ENCODE results near the gene HS3ST5.

The HS3ST5 gene

DNA sequence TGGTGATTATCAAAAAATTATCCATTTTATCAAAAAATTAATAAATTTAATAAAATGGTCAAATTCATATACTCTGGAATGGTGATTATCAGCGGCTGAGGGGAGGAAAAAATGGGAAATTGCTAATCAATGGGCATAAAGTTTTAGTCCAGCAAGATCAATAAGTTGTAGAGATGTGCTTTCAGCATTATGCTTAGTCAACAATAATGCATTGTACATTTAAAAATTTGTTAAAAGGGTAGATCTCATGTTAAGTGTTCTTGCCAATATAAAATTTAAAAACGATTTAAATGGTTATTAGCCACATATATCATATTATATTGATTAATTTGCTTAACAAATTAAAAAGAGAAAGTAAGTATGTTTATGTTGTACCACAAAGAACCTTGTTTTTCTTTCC lies 56.6 kb downstream of the HS3ST5 start:
- no peak overlapping the region for H3K4me3 ChIP-seq
- no peaks in the 10 kb centered on the region for H3K4me1 ChIP-seq
- H3K27me3 ChIP-seq = no peaks in the 10 kb centered on the region
- TF ChIP-seq, protein P1, sequence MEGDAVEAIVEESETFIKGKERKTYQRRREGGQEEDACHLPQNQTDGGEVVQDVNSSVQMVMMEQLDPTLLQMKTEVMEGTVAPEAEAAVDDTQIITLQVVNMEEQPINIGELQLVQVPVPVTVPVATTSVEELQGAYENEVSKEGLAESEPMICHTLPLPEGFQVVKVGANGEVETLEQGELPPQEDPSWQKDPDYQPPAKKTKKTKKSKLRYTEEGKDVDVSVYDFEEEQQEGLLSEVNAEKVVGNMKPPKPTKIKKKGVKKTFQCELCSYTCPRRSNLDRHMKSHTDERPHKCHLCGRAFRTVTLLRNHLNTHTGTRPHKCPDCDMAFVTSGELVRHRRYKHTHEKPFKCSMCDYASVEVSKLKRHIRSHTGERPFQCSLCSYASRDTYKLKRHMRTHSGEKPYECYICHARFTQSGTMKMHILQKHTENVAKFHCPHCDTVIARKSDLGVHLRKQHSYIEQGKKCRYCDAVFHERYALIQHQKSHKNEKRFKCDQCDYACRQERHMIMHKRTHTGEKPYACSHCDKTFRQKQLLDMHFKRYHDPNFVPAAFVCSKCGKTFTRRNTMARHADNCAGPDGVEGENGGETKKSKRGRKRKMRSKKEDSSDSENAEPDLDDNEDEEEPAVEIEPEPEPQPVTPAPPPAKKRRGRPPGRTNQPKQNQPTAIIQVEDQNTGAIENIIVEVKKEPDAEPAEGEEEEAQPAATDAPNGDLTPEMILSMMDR (IDR thresholded peaks at IDR 0.05) = no peak
- no peak overlapping the region for H3K27ac ChIP-seq
- H3K9me3 ChIP-seq = no peaks in the 10 kb centered on the region
- DNase-seq = no peak
- H3K36me3 ChIP-seq = no peaks in the 10 kb centered on the region
- intact Hi-C loops (cut with DNase I; ENCODE audit: low total_unique reads) = no loop called here

DNA sequence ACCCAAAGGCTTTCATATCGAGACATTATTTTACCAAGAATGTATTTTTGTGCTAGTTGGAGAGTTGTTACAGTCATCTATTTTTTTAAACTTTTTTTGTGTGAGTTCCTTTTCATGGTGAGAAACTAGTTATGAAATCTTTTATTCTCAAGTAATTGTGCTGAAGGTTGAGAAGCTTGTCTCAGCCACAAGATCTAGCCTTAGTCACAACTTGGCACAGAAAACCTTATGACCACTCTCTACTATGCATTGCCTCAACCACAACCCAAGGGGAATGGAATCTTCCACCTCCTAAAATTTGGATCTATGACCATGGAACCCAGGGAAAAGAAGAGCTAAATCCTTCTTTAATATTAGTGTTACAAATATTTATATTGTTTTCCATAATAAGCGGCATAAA lies 58.5 kb downstream of the HS3ST5 start:
- no peaks in the 10 kb centered on the region for H3K36me3 ChIP-seq
- DNase-seq = no peak
- H3K27ac ChIP-seq = no peak overlapping the region
- intact Hi-C loops (cut with DNase I; ENCODE audit: low total_unique reads) = no loop called here
- H3K27me3 ChIP-seq = no peaks in the 10 kb centered on the region
- no peaks in the 10 kb centered on the region for H3K9me3 ChIP-seq
- no peak overlapping the region for H3K4me3 ChIP-seq
- TF ChIP-seq, protein P1 (IDR thresholded peaks at IDR 0.05) = no peak
- no peaks in the 10 kb centered on the region for H3K4me1 ChIP-seq

DNA sequence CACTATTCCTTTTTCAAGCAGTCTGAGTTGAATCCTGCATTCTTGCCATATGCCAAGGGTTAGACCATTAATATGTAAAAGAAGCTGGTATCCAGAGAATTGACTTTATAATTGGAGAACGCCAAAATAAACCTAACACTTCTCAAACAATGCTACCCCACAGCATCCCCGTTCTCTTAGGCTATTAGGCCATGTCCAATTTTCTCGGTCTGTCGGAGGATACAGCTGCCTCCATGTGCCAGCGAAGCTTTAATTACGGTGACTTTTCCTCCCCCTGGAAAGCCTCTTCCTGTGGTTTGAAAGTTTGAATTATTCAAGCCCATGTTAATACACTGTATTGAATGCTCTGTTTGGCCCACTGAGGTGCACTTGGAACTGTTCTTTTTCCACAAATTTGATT lies 60.5 kb downstream of the HS3ST5 start:
- Histone ChIP-seq H3K27me3 (no peaks in the 10 kb centered on the region), H3K9me3 (no peaks in the 10 kb centered on the region), H3K4me3 (no peak overlapping the region), H3K27ac (no peak overlapping the region), H3K36me3 (no peaks in the 10 kb centered on the region), H3K4me1 (no peaks in the 10 kb centered on the region)
- DNase-seq = no peak
- TF ChIP-seq, protein P1 (IDR thresholded peaks at IDR 0.05) = no peak
- intact Hi-C loops (cut with DNase I; ENCODE audit: low total_unique reads) = no loop called here

DNA sequence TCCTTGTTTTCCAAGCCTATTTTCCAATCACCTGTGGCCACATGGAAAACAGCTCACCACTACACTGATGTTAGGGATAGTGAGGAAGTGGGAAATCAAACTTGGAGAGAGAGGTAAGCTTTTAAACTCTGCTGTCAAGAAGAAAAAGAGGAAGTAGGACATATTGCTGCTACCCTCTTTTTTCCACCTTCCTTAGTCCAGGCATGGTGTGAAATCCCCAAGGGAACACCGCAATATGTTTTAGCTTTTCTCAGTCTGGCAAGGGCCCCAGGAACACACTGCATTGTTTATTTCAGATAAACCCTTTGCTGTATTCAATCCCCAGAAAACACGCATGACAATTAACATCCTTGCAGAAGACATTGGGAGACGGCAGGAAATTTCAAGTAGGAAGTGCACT lies 61.3 kb downstream of the HS3ST5 start:
- no peaks in the 10 kb centered on the region for H3K9me3 ChIP-seq
- no peak overlapping the region for H3K27ac ChIP-seq
- H3K27me3 ChIP-seq = no peaks in the 10 kb centered on the region
- no peaks in the 10 kb centered on the region for H3K4me1 ChIP-seq
- intact Hi-C loops (cut with DNase I; ENCODE audit: low total_unique reads) = no loop called here
- no peak overlapping the region for H3K4me3 ChIP-seq
- TF ChIP-seq, protein P1 (IDR thresholded peaks at IDR 0.05) = no peak
- DNase-seq = no peak
- H3K36me3 ChIP-seq = no peaks in the 10 kb centered on the region

DNA sequence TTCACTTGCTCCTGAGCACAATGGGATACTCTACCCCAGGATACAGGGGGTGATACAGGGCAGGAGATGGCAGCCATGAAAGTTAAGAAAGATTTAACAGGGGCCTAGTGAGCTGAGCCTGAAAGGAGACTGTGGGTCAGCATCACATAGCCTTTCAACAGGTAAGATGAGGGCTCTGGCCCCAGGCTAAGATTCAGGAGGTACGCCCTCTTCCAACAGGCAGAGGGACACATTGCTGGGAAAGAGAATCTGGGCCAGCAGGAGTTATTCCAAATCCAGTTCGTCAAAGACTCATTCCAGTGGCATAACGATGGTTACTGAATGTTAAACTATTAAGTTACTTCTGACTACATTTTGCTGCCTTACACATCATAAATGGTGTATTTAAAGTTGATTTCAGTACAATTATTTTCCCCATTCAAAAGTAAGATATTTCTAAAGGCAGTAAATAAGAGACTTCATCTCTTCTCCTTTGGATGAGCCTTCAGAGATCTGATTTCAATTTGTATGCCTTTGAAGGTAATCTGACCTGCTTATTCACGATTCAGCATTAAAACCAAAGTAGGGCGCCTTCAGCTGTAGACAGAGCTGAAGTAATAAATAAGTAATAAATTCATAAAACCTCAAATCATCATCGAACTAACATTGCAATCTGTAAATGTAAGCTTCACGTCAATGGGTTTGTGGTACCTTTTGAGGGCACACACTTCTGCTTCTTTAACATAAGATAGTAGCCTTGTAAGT lies 62.4 kb downstream of the HS3ST5 start:
- TF ChIP-seq, protein P1 (IDR thresholded peaks at IDR 0.05) = no peak
- Histone ChIP-seq H3K4me1 (no peaks in the 10 kb centered on the region), H3K27ac (no peak overlapping the region), H3K27me3 (no peaks in the 10 kb centered on the region), H3K36me3 (no peaks in the 10 kb centered on the region), H3K4me3 (no peak overlapping the region), H3K9me3 (no peaks in the 10 kb centered on the region)
- intact Hi-C loops (cut with DNase I; ENCODE audit: low total_unique reads) = no loop called here
- no peak for DNase-seq

DNA sequence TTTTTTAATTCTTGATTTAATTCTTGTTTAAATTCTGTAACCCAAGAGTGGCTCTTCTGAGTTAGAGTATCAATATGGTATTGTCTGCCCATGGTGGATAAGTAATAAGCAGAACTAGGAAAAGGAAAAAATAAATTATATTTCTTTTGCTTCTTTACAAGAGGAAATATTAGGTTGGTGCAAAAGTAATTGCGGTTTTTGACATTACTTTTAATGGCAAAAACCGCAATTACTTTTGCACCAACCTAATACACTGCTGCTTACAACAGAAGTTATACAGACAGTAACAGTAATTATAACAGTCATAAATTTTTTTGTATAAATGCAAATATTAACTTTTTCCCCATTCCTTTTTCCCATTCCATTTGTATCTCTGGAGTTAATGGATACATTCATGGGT lies 65.6 kb downstream of the HS3ST5 start:
- Histone ChIP-seq H3K27ac (no peak overlapping the region), H3K4me3 (no peak overlapping the region), H3K36me3 (no peaks in the 10 kb centered on the region), H3K27me3 (no peaks in the 10 kb centered on the region), H3K9me3 (no peaks in the 10 kb centered on the region), H3K4me1 (no peaks in the 10 kb centered on the region)
- TF ChIP-seq, protein P1 (IDR thresholded peaks at IDR 0.05) = no peak
- DNase-seq = no peak
- intact Hi-C loops (cut with DNase I; ENCODE audit: low total_unique reads) = no loop called here
